Neural cell (in vitro differentiated cells): Measurements from ENCODE around the gene CCDC47. TPM values are rescaled to one million over a fixed set of nuclear protein-coding genes. Genes with fewer than 3 reads are reported as not detected.

Experiments used
- H2AFZ ChIP-seq: fragments of 200-600, 300-800 bp; sonication (generic), shearing (Covaris generic); 2 replicates; pipeline ENCODE4 v1.6.0; 2014; ENCODE audit warnings: low read depth, mild to moderate bottlenecking, antibody characterized with exemption, low read length, moderate library complexity
- H3F3A ChIP-seq: fragments of 200-600 bp; shearing (Covaris generic); 2 replicates; pipeline ENCODE4 v1.6.1; 2016; ENCODE audit warnings: mild to moderate bottlenecking, moderate library complexity, mixed read lengths, antibody characterized with exemption, low read length; ENCODE audit not compliant: insufficient read depth, poor library complexity, severe bottlenecking
- H3K27ac ChIP-seq: fragments of 200-600, 300-800 bp; sonication (generic), shearing (Covaris generic); 2 replicates; pipeline ENCODE4 v1.5.1; 2014; ENCODE audit warnings: mild to moderate bottlenecking, low read length, moderate library complexity
- H3K27me3 ChIP-seq: fragments of 300-800, 200-600 bp; sonication (generic), shearing (Covaris generic); 2 replicates; pipeline ENCODE4 v1.6.0; 2014; ENCODE audit warnings: mild to moderate bottlenecking, low read depth, low read length, moderate library complexity; ENCODE audit not compliant: insufficient read depth
- H3K36me3 ChIP-seq: fragments of 300-800, 200-600 bp; sonication (generic), shearing (Covaris generic); 2 replicates; pipeline ENCODE4 v1.5.1; 2014; ENCODE audit warnings: mild to moderate bottlenecking, antibody characterized with exemption, low read length, moderate library complexity; ENCODE audit not compliant: insufficient read depth
- H3K4me2 ChIP-seq: fragments of 300-800, 200-600 bp; sonication (generic), shearing (Covaris generic); 2 replicates; pipeline ENCODE4 v1.6.0; 2014; ENCODE audit warnings: mild to moderate bottlenecking, low read length
- H3K4me3 ChIP-seq: fragments of 300-800, 200-600 bp; sonication (generic), shearing (Covaris generic); 2 replicates; pipeline ENCODE4 v1.5.1; 2014; ENCODE audit warnings: mild to moderate bottlenecking, low read length, moderate library complexity
- H3K79me2 ChIP-seq: fragments of 200-600 bp; shearing (Covaris generic); replicated peaks from 2 replicates; pipeline ENCODE4 v1.6.0; 2014; ENCODE audit warnings: mild to moderate bottlenecking, low read length, moderate library complexity; ENCODE audit not compliant: insufficient read depth
- H3K9ac ChIP-seq: fragments of 300-800, 200-600 bp; sonication (generic), shearing (Covaris generic); 2 replicates; pipeline ENCODE4 v1.6.1; 2016; ENCODE audit warnings: mild to moderate bottlenecking, low read length, mixed read lengths
- H3K9me2 ChIP-seq: fragments of 200-600 bp; shearing (Covaris generic); 2 replicates; pipeline ENCODE4 v1.6.1; 2016; ENCODE audit warnings: mild to moderate bottlenecking, low read length, mixed read lengths; ENCODE audit not compliant: insufficient read depth
- H3K9me3 ChIP-seq: fragments of 200-600, 300-800 bp; sonication (generic), shearing (Covaris generic); 2 replicates; pipeline ENCODE4 v1.6.1; 2016; ENCODE audit warnings: mild to moderate bottlenecking, mixed run types, low read length, moderate library complexity, mixed read lengths
- H4K20me1 ChIP-seq: fragments of 200-600 bp; shearing (Covaris generic); 2 replicates; pipeline ENCODE4 v1.6.1; 2016; ENCODE audit warnings: mild to moderate bottlenecking, mixed run types; ENCODE audit not compliant: insufficient read depth
- CTCF ChIP-seq: fragments of 450-650 bp; IDR thresholded peaks from 2 replicates; pipeline ENCODE4 v1.5.1; 2014; ENCODE audit warnings: antibody characterized with exemption, mild to moderate bottlenecking, moderate library complexity; ENCODE audit not compliant: poor library complexity, severe bottlenecking
- EP300 ChIP-seq: fragments of 450-650 bp; conservative IDR thresholded peaks from 2 replicates; pipeline ENCODE4 v1.6.1; 2014; ENCODE audit warnings: antibody characterized with exemption, mild to moderate bottlenecking, moderate library complexity; ENCODE audit not compliant: poor library complexity, severe bottlenecking
- EZH2 ChIP-seq: fragments of 200-600, 300-800 bp; shearing (Covaris generic), sonication (generic); IDR thresholded peaks from 2 replicates; pipeline ENCODE4 v1.6.1; 2014; ENCODE audit warnings: antibody characterized with exemption, low read length, borderline replicate concordance, mild to moderate bottlenecking; ENCODE audit not compliant: insufficient read depth, poor library complexity, severe bottlenecking
- MXI1 ChIP-seq: fragments of 450-650 bp; conservative IDR thresholded peaks from 2 replicates; pipeline ENCODE4 v1.6.1; 2014; ENCODE audit warnings: antibody characterized with exemption, mild to moderate bottlenecking; ENCODE audit not compliant: poor library complexity, severe bottlenecking
- POLR2AphosphoS5 ChIP-seq: IDR thresholded peaks from 2 replicates; pipeline ENCODE4 v1.6.1; 2012
- RAD21 ChIP-seq: fragments of 450-650 bp; conservative IDR thresholded peaks from 2 replicates; pipeline ENCODE4 v1.6.1; 2014; ENCODE audit warnings: antibody characterized with exemption, mild to moderate bottlenecking, moderate library complexity
- SMC3 ChIP-seq: fragments of 450-650 bp; conservative IDR thresholded peaks from 2 replicates; pipeline ENCODE4 v1.6.1; 2014; ENCODE audit warnings: antibody characterized with exemption, mild to moderate bottlenecking, moderate library complexity; ENCODE audit not compliant: poor library complexity
- TAF1 ChIP-seq: IDR thresholded peaks from 2 replicates; pipeline ENCODE4 v1.6.1; 2012; ENCODE audit warnings: low read depth
- polyA plus RNA-seq: library from polyadenylated mRNA; depleted of rRNA; stranded (reverse); fragments of >200 nt; gene quantifications from 2 replicates; pipeline ENCODE4 v1.2.3, GENCODE V29; 2014
- TF ChIP-seq, protein P1 (sequence below): IDR thresholded peaks from 2 replicates; pipeline ENCODE4 v1.6.1; 2012; ENCODE audit warnings: borderline replicate concordance

Gene CCDC47
- polyA plus RNA-seq, 1 donor from 2014 or later: 49.3 TPM

- no peaks in the 10 kb centered on the region for H3F3A ChIP-seq
- H4K20me1 ChIP-seq: no peaks in the 10 kb centered on the region
- H3K79me2 ChIP-seq: no peaks in the 10 kb centered on the region
- no peak overlapping the region for H3K27ac ChIP-seq
- no peaks in the 10 kb centered on the region for H3K27me3 ChIP-seq
- no peak overlapping the region for H3K9ac ChIP-seq
- no peaks in the 10 kb centered on the region for H3K9me2 ChIP-seq
- no peak overlapping the region for H2AFZ ChIP-seq
- no peak overlapping the region for H3K4me3 ChIP-seq
- peaks cover 8% of the 10 kb centered on the region for H3K36me3 ChIP-seq
- TF ChIP-seq POLR2AphosphoS5: no peak
- TF ChIP-seq CTCF: no peak
- TF ChIP-seq RAD21: no peak
- no peak for TF ChIP-seq EP300
- TF ChIP-seq SMC3: no peak
- H3K9me3 ChIP-seq: no peaks in the 10 kb centered on the region
- H3K4me2 ChIP-seq: no peak overlapping the region
Measured at GRCh38 chr17:63751806-63752205, 21.6 kb downstream of the CCDC47 start.

DNA sequence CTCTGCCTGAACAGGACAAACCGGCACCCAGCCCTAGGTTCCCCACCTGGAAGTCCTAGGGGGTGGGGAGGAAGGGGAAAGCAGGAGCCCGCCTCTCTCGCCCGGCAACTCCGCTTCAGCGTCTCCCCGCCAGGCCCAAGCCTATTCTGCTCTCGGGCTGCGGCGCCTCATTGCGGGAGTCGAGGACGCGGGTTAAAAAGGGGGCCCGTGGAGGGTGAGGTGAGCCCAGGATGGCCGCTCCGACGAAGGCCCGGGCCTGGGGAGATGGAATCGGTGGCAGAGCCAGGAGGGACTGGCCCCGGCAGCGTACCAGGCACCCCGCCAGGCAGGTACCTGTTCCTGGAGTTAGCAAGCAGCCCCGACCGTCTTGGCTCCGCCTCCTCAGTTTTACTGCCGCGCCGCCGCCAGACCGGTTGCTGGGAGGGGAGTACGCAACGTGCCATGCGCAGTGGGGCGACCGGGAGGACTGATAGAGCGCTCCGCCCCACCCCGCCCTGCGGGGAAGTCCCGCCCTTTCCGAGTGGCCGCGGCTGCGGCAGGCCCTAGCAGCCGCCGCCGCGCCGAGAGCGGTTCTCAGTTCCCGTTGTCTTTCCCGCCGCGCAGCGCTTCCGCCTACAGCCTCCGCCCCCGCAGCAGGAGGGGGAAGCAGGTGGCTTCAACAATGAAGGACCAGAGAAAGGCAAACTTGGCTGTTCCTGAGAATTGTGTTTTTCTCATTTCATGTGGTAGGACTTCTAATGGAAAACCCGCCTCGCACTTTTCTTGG is 31.8 kb downstream of the CCDC47 start, which contains the start of gene STRADA:
Gene STRADA (minus strand): TSS at position 392 of the 766 bp plus-strand sequence. CDS start 13,430 bp downstream, outside the sequence.
- no peaks in the 10 kb centered on the region for H4K20me1 ChIP-seq
- H3K9me3 ChIP-seq: no peaks in the 10 kb centered on the region
- TF ChIP-seq CTCF (no peak), SMC3 (peak; percentile 46), TAF1 (peak; percentile 81), EP300 (peak; percentile 33), RAD21 (no peak), EZH2 (no peak), POLR2AphosphoS5 (peak; percentile 92), MXI1 (peak; percentile 81)
- TF ChIP-seq, protein P1, sequence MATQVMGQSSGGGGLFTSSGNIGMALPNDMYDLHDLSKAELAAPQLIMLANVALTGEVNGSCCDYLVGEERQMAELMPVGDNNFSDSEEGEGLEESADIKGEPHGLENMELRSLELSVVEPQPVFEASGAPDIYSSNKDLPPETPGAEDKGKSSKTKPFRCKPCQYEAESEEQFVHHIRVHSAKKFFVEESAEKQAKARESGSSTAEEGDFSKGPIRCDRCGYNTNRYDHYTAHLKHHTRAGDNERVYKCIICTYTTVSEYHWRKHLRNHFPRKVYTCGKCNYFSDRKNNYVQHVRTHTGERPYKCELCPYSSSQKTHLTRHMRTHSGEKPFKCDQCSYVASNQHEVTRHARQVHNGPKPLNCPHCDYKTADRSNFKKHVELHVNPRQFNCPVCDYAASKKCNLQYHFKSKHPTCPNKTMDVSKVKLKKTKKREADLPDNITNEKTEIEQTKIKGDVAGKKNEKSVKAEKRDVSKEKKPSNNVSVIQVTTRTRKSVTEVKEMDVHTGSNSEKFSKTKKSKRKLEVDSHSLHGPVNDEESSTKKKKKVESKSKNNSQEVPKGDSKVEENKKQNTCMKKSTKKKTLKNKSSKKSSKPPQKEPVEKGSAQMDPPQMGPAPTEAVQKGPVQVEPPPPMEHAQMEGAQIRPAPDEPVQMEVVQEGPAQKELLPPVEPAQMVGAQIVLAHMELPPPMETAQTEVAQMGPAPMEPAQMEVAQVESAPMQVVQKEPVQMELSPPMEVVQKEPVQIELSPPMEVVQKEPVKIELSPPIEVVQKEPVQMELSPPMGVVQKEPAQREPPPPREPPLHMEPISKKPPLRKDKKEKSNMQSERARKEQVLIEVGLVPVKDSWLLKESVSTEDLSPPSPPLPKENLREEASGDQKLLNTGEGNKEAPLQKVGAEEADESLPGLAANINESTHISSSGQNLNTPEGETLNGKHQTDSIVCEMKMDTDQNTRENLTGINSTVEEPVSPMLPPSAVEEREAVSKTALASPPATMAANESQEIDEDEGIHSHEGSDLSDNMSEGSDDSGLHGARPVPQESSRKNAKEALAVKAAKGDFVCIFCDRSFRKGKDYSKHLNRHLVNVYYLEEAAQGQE: peak; percentile 50
- peak within 1 kb of the TSS; percentile 92 for H3K27ac ChIP-seq
- H3F3A ChIP-seq: no peaks in the 10 kb centered on the region
- H3K36me3 ChIP-seq: no peaks in the 10 kb centered on the region
- peak within 1 kb of the TSS; percentile 90 for H3K9ac ChIP-seq
- peak within 1 kb of the TSS; percentile 95 for H2AFZ ChIP-seq
- peak within 1 kb of the TSS; percentile 88 for H3K4me2 ChIP-seq
- no peaks in the 10 kb centered on the region for H3K9me2 ChIP-seq
- peaks cover 10% of the 10 kb centered on the region for H3K79me2 ChIP-seq
- peak within 1 kb of the TSS; percentile 95 for H3K4me3 ChIP-seq
- no peaks in the 10 kb centered on the region for H3K27me3 ChIP-seq
